GM12891 (cell line): ENCODE data around the gene PLEK2.

Experiments used
- POLR2A ChIP-seq: IDR thresholded peaks from 2 replicates; pipeline ENCODE4 v1.6.1; 2011; ENCODE audit warnings: low read depth, low read length, control low read depth
- POLR2AphosphoS5 ChIP-seq: IDR thresholded peaks from 2 replicates; pipeline ENCODE4 v1.6.1; 2011; ENCODE audit warnings: low read depth, low read length, control low read depth
- POU2F2 ChIP-seq: IDR thresholded peaks from 2 replicates; pipeline ENCODE4 v1.6.1; 2011; ENCODE audit warnings: low read depth, mild to moderate bottlenecking, control low read depth, low read length, moderate library complexity

- TF ChIP-seq POLR2AphosphoS5, result no peak
- TF ChIP-seq POLR2A, result no peak
- TF ChIP-seq POU2F2, result no peak
Observed at GRCh38 chr14:67345583-67345982, 66.4 kb downstream of the PLEK2 start.
